GM18498 (cell line): ENCODE results near the gene SERPINA9.

Experiments used
- ATAC-seq: cut with Tn5 transposase; IDR thresholded peaks from one replicate; pipeline ENCODE4 v1.9.1; 2021; ENCODE audit warnings: mild to moderate bottlenecking, moderate library complexity; ENCODE audit not compliant: unreplicated experiment

The SERPINA9 gene

GRCh38 chr14:94464290-94464689 is 11.7 kb downstream of the SERPINA9 start:
- no peak for ATAC-seq

- ATAC-seq, result no peak
Measured at GRCh38 chr14:94462763-94463572, 13.0 kb downstream of the SERPINA9 start.

- no peak for ATAC-seq
Measured at GRCh38 chr14:94462219-94462551, 13.8 kb downstream of the SERPINA9 start.

- no peak for ATAC-seq
Measured at GRCh38 chr14:94461526-94462218, 14.3 kb downstream of the SERPINA9 start.

GRCh38 chr14:94460631-94461416 is 15.2 kb downstream of the SERPINA9 start:
- ATAC-seq, result no peak

GRCh38 chr14:94458558-94459205 is 17.3 kb downstream of the SERPINA9 start:
- ATAC-seq, result no peak

GRCh38 chr14:94458096-94458495 is 17.9 kb downstream of the SERPINA9 start:
- no peak for ATAC-seq

GRCh38 chr14:94455928-94456327 is 20.1 kb downstream of the SERPINA9 start:
- ATAC-seq, result no peak

GRCh38 chr14:94451826-94452225 is 24.2 kb downstream of the SERPINA9 start:
- no peak for ATAC-seq

- ATAC-seq, result no peak
Measured at GRCh38 chr14:94451091-94451771, 24.8 kb downstream of the SERPINA9 start.

GRCh38 chr14:94450722-94451090 is 25.3 kb downstream of the SERPINA9 start:
- no peak for ATAC-seq

GRCh38 chr14:94449930-94450329 is 26.1 kb downstream of the SERPINA9 start:
- no peak for ATAC-seq

- ATAC-seq, result no peak
Measured at GRCh38 chr14:94448071-94448808, 27.8 kb downstream of the SERPINA9 start.

GRCh38 chr14:94447206-94447605 is 28.8 kb downstream of the SERPINA9 start:
- ATAC-seq, result no peak

- ATAC-seq, result no peak
Measured at GRCh38 chr14:94446126-94446525, 29.9 kb downstream of the SERPINA9 start.

- ATAC-seq, result no peak
Measured at GRCh38 chr14:94445003-94445402, 31.0 kb downstream of the SERPINA9 start.

GRCh38 chr14:94441531-94442205 is 34.3 kb downstream of the SERPINA9 start:
- ATAC-seq, result no peak

- no peak for ATAC-seq
Measured at GRCh38 chr14:94441130-94441529, 34.9 kb downstream of the SERPINA9 start.

GRCh38 chr14:94439453-94440057 is 36.4 kb downstream of the SERPINA9 start:
- no peak for ATAC-seq
